Measurements from ENCODE around the gene CHRNG.

- no peak for TF ChIP-seq ZFX (IDR thresholded peaks at IDR 0.05)
- no peak for TF ChIP-seq CTCF (conservative IDR thresholded peaks at IDR 0.05)
These were observed 2.4 kb upstream of the CHRNG start for GRCh38 chr2:232537079-232537478.
